Measurements from ENCODE around the gene NEK11. TPM values are rescaled to one million over a fixed set of nuclear protein-coding genes. Genes with fewer than 3 reads are reported as not detected.

Gene NEK11
- total and polyA plus RNA-seq, 9 of the 15 experiments (the other 6 are each of a cell fraction or from before 2014, with no cell fraction given), result 0.28 to 1.5 (median 0.87) TPM

GRCh38 chr3:131323014-131323413, 296.3 kb downstream of the NEK11 start:
- Histone ChIP-seq H4K20me1 (replicated peaks; ENCODE audit: control insufficient read depth, insufficient read depth, low read length) (no peaks in the 10 kb centered on the region), H3K9me1 (ENCODE audit: control insufficient read depth, insufficient read depth, low read length) (no peaks in the 10 kb centered on the region), H3K9ac (ENCODE audit: insufficient read depth in 1 of 2, low read depth in 2 of 2, low read length in 2 of 2) (no peak overlapping the region), H3K4me2 (ENCODE audit: insufficient read depth, low read length) (no peak overlapping the region), H3K4me1 (replicated peaks in 1 of 2; ENCODE audit: control insufficient read depth in 2 of 2, insufficient read depth in 2 of 2, low read length in 2 of 2) (no peaks in the 10 kb centered on the region), H3K9me3 (replicated peaks; ENCODE audit: control insufficient read depth, insufficient read depth, low read depth, low read length) (no peaks in the 10 kb centered on the region), H3K79me2 (ENCODE audit: control insufficient read depth, insufficient read depth, low read length) (no peaks in the 10 kb centered on the region), H3K4me3 (no peak overlapping the region), H2AFZ (ENCODE audit: low read depth, low read length) (no peak overlapping the region), H3K27me3 (ENCODE audit: control insufficient read depth in 2 of 2, insufficient read depth in 2 of 2, low read length in 2 of 2) (no peaks in the 10 kb centered on the region), H3K27ac (ENCODE audit: extremely low read depth, low read depth, low read length) (no peak overlapping the region), H3K36me3 (ENCODE audit: control insufficient read depth, insufficient read depth, low read length) (no peaks in the 10 kb centered on the region)
- TF ChIP-seq ZNF766 (CRISPR knock-in tag; conservative IDR thresholded peaks at IDR 0.05) (no peak), U2AF1 (optimal IDR thresholded peaks at IDR 0.05; ENCODE audit: low read depth, low read length) (no peak), RNF219 (CRISPR knock-in tag; IDR thresholded peaks at IDR 0.05) (no peak), MEF2A (IDR thresholded peaks at IDR 0.05; ENCODE audit: control insufficient read depth, low read depth, low read length) (no peak), BDP1 (IDR thresholded peaks at IDR 0.05; ENCODE audit: insufficient read depth, insufficient read length) (no peak), MLX (CRISPR knock-in tag; conservative IDR thresholded peaks at IDR 0.05) (no peak), ZNF311 (CRISPR knock-in tag; IDR thresholded peaks at IDR 0.05) (no peak), MAX (CRISPR knock-in tag; IDR thresholded peaks at IDR 0.05) (no peak), ZNF133 (CRISPR knock-in tag; IDR thresholded peaks at IDR 0.05) (no peak), CBX5 (IDR thresholded peaks at IDR 0.05; ENCODE audit: borderline replicate concordance, low read depth) (no peak), TAF7 (tag; IDR thresholded peaks at IDR 0.05) (no peak), SMARCB1 (IDR thresholded peaks at IDR 0.05; ENCODE audit: insufficient read length, low read depth) (no peak), ZNF583 (CRISPR knock-in tag; IDR thresholded peaks at IDR 0.05) (no peak), ATF1 (CRISPR knock-in tag; IDR thresholded peaks at IDR 0.05) (no peak), ATF1 (tag; IDR thresholded peaks at IDR 0.05) (no peak), XRCC4 (IDR thresholded peaks at IDR 0.05; ENCODE audit: extremely low read depth, insufficient read depth, insufficient read length) (no peak), ZNF121 (CRISPR knock-in tag; conservative IDR thresholded peaks at IDR 0.05) (no peak), ZNF511 (CRISPR knock-in tag; IDR thresholded peaks at IDR 0.05) (no peak), GTF2B (IDR thresholded peaks at IDR 0.05; ENCODE audit: extremely low read depth, insufficient read length) (no peak), SREBF1 (IDR thresholded peaks at IDR 0.05; ENCODE audit: borderline replicate concordance, low read depth, low read length) (no peak), ETV1 (tag; conservative IDR thresholded peaks at IDR 0.05; ENCODE audit: low read depth) (no peak)
- ChIA-PET POLR2A (no interaction called here), CTCF (ENCODE audit: low intra/inter-chr PET ratio) (no interaction called here)
- ATAC-seq (no peak), DNase-seq (ENCODE audit: extremely low read depth in 1 of 4, low spot score in 3 of 4) (no peak), FAIRE-seq (no peak)
- 2% methylated on average over 3 of the region's 3 CpGs for WGBS (ENCODE audit: insufficient coverage, low coverage, missing lambda C conversion rate)
- no TSS peak for BruUV-seq (replicated peaks)
- intact Hi-C loops (cut with micrococcal nuclease), result no loop called here
- in situ Hi-C loops (cut with MboI), result no loop called here
